NCI-H526 (cell line): ENCODE results near the gene CASTOR2.
"Not testable (repeated sequence)": the region's sequence is repeated elsewhere in the genome, so short reads cannot be mapped to it uniquely, and the experiment has no call there.

ENCODE experiments used
- DNase-seq, 2 experiments: peaks; one replicate each; lab custom pipeline; 2025; lab: John Stamatoyannopoulos, UW

CASTOR2 gene

GRCh38 chr7:74994869-74995543 is 30.5 kb downstream of the CASTOR2 start:
- DNase-seq, result not testable (repeated sequence)

GRCh38 chr7:74996361-74996760 is 31.9 kb downstream of the CASTOR2 start:
- not testable (repeated sequence) for DNase-seq

- not testable (repeated sequence) for DNase-seq
Measured at GRCh38 chr7:74997811-74998210, 33.3 kb downstream of the CASTOR2 start.

GRCh38 chr7:75001356-75001755 is 36.9 kb downstream of the CASTOR2 start:
- DNase-seq, result not testable (repeated sequence)

GRCh38 chr7:75010036-75010435 is 45.5 kb downstream of the CASTOR2 start:
- DNase-seq, result no peak

- no peak for DNase-seq
Measured at GRCh38 chr7:75017832-75018231, 53.3 kb downstream of the CASTOR2 start.

- no peak for DNase-seq
Measured at GRCh38 chr7:75018570-75019364, 54.3 kb downstream of the CASTOR2 start.

GRCh38 chr7:75019800-75020199 is 55.3 kb downstream of the CASTOR2 start:
- DNase-seq, result no peak

- no peak for DNase-seq
Measured at GRCh38 chr7:75024922-75025321, 60.4 kb downstream of the CASTOR2 start.

GRCh38 chr7:75028299-75028698 is 63.8 kb downstream of the CASTOR2 start:
- no peak for DNase-seq

- DNase-seq, result peak in 1 of 2 experiments; percentile 29
Measured at GRCh38 chr7:75033064-75033463, 68.6 kb downstream of the CASTOR2 start.

- DNase-seq, result no peak
Measured at GRCh38 chr7:75033826-75034225, 69.3 kb downstream of the CASTOR2 start.

GRCh38 chr7:75038508-75038907 is 74.0 kb downstream of the CASTOR2 start:
- no peak for DNase-seq

- DNase-seq, result no peak
Measured at GRCh38 chr7:75039166-75039565, 74.7 kb downstream of the CASTOR2 start.

GRCh38 chr7:75039709-75040108 is 75.2 kb downstream of the CASTOR2 start:
- no peak for DNase-seq

GRCh38 chr7:75040512-75040911 is 76.0 kb downstream of the CASTOR2 start:
- DNase-seq, result no peak

- no peak for DNase-seq
Measured at GRCh38 chr7:75042286-75042685, 77.8 kb downstream of the CASTOR2 start.

GRCh38 chr7:75042831-75043703 is 78.6 kb downstream of the CASTOR2 start:
- no peak for DNase-seq

GRCh38 chr7:75045881-75046280 is 81.4 kb downstream of the CASTOR2 start:
- DNase-seq, result no peak

GRCh38 chr7:75048435-75049379 is 84.2 kb downstream of the CASTOR2 start:
- no peak for DNase-seq

GRCh38 chr7:75049817-75050216 is 85.3 kb downstream of the CASTOR2 start:
- no peak for DNase-seq
